HepG2 (cell line): ENCODE data around the gene ZNF276. TPM values are rescaled to one million over a fixed set of nuclear protein-coding genes. Genes with fewer than 3 reads are reported as not detected.
A peak's percentile ranks its signal among the peaks of the same experiment; 100 is the strongest.
"Not testable (repeated sequence)": the region's sequence is repeated elsewhere in the genome, so short reads cannot be mapped to it uniquely, and the experiment has no call there.

ENCODE experiments used
- ATAC-seq: fragments of 200-7000 bp; cut with Tn5 transposase; 3 replicates; pipeline ENCODE4 v1.9.1; 2020; ENCODE audit warnings: mild to moderate bottlenecking, moderate library complexity
- BruUV-seq: library from RNA; stranded (reverse); fragments of 400-500 nt; replicated peaks from 2 replicates; lab custom pipeline; 2021; lab: Mats Ljungman, UMichigan
- CTCF ChIA-PET: fragments of 300-600 bp; formaldehyde crosslinking; extraction: SDS; loops from one replicate; lab custom pipeline; 2021; ENCODE audit warnings: low total read pairs, inconsistent platforms, low intra/inter-chr PET ratio; lab: Yijun Ruan, JAX
- POLR2A ChIA-PET: fragments of 350-600 bp; sonication (Branson Sonifier 250); formaldehyde crosslinking; loops from one replicate; lab custom pipeline; 2020; ENCODE audit warnings: antibody characterized with exemption, inconsistent platforms; lab: Yijun Ruan, JAX
- DNase-seq: peaks from one replicate; pipeline ENCODE4 v3.0.0-alpha.2; 2015; ENCODE audit warnings: low spot score
- FAIRE-seq: peaks from 3 replicates; lab custom pipeline; 2011; peaks lifted over from hg19 to GRCh38; lab: Jason Lieb, UNC
- H2AFZ ChIP-seq: one replicate; pipeline ENCODE4 v1.6.1; 2011; ENCODE audit warnings: low read length, inconsistent platforms
- H3K27ac ChIP-seq: fragments of 300-600 bp; 3 replicates; pipeline ENCODE4 v1.8.0; 2011; ENCODE audit warnings: mixed run types, mild to moderate bottlenecking, mixed read lengths, low read length, inconsistent platforms; ENCODE audit not compliant: insufficient read depth; ENCODE audit errors: extremely low read length
- H3K27me3 ChIP-seq, 2 experiments: fragments of 200-600 bp in 1 of 2; 2 replicates in 1 of 2; 3 replicates in 1 of 2; pipeline versions ENCODE4 v1.6.0 to v1.8.0; 2011; ENCODE audit warnings: low read length in 2 of 2, mild to moderate bottlenecking in 2 of 2, moderate library complexity in 2 of 2, inconsistent platforms in 1 of 2; ENCODE audit not compliant: insufficient read depth in 2 of 2, control insufficient read depth in 1 of 2
- H3K36me3 ChIP-seq, 2 experiments: fragments of 200-600 bp in 1 of 2; replicated peaks in 1 of 2; 2 replicates in 1 of 2; 3 replicates in 1 of 2; pipeline versions ENCODE4 v1.5.1 to v1.8.0; 2011; ENCODE audit warnings: low read length in 2 of 2, inconsistent platforms in 1 of 2; ENCODE audit not compliant: insufficient read depth in 2 of 2, control insufficient read depth in 1 of 2
- H3K4me1 ChIP-seq: 2 replicates; pipeline ENCODE4 v1.5.1; 2012; ENCODE audit warnings: low read length, inconsistent platforms; ENCODE audit not compliant: insufficient read depth
- H3K4me2 ChIP-seq: 2 replicates; pipeline ENCODE4 v1.6.0; 2011; ENCODE audit warnings: low read depth, low read length, inconsistent platforms
- H3K4me3 ChIP-seq, 3 experiments: fragments of 200-600 bp in 1 of 3; sonication (generic), shearing (Covaris generic) in 1 of 3; replicated peaks in 1 of 3; 2 replicates each; pipeline ENCODE4 v1.5.1; 2011 to 2016; ENCODE audit warnings: low read length in 3 of 3, inconsistent platforms in 2 of 3, low read depth in 2 of 3, mild to moderate bottlenecking in 2 of 3, control low read depth in 1 of 3, mixed read lengths in 1 of 3; ENCODE audit not compliant: insufficient read depth in 1 of 3
- H3K79me2 ChIP-seq: one replicate; pipeline ENCODE4 v1.6.1; 2011; ENCODE audit warnings: low read length, inconsistent platforms; ENCODE audit not compliant: insufficient read depth
- H3K9ac ChIP-seq: 2 replicates; pipeline ENCODE4 v1.6.0; 2011; ENCODE audit warnings: mild to moderate bottlenecking, low read depth, low read length, inconsistent platforms; ENCODE audit not compliant: insufficient read depth
- H3K9me3 ChIP-seq: 2 replicates; pipeline ENCODE4 v1.5.1; 2012; ENCODE audit warnings: mild to moderate bottlenecking, low read length
- H4K20me1 ChIP-seq: 2 replicates; pipeline ENCODE4 v1.6.0; 2011; ENCODE audit warnings: inconsistent platforms, mild to moderate bottlenecking, low read length, moderate library complexity; ENCODE audit not compliant: insufficient read depth
- AGO2 ChIP-seq: fragments of 200-400 bp; formaldehyde crosslinking; optimal IDR thresholded peaks from 2 replicates; pipeline ENCODE3; 2017; ENCODE audit warnings: mild to moderate bottlenecking, low read depth, low read length, moderate library complexity
- CREM ChIP-seq, 2 experiments: sonication (generic) in 1 of 2; formaldehyde crosslinking in 1 of 2; IDR thresholded peaks; 2 replicates each; pipeline versions ENCODE4 v1.4.0 to v1.6.1; 2016 to 2020; ENCODE audit warnings: antibody characterized with exemption in 1 of 2, mild to moderate bottlenecking in 1 of 2, missing genetic modification reagents in 1 of 2
- ZBTB26 ChIP-seq: IDR thresholded peaks from 2 replicates; pipeline ENCODE4 v1.6.1; 2016; ENCODE audit warnings: missing compliant biosample characterization, missing genetic modification reagents, borderline replicate concordance
- ZNF687 ChIP-seq: sonication (generic); formaldehyde crosslinking; IDR thresholded peaks from 2 replicates; pipeline ENCODE4 v1.5.1; 2020; ENCODE audit warnings: mild to moderate bottlenecking, missing genetic modification reagents, moderate library complexity
- WGBS: methylation state at CpG from one replicate; pipeline ENCODE4 v1.1.6; 2017; ENCODE audit warnings: low lambda C conversion rate; 5-methylcytosine and 5-hydroxymethylcytosine counted together
- in situ Hi-C: cut with HindIII; loops from 2 replicates; pipeline ENCODE4 v1.10.0; 2017; ENCODE audit warnings: low pct_unique_long_range_greater_than_20kb; ENCODE audit not compliant: extremely low pct_ligation_motif_present
- intact Hi-C: fragments of 100-400 bp; cut with micrococcal nuclease; formaldehyde crosslinking; loops from one replicate; pipeline ENCODE4 v1.10.0; 2022; ENCODE audit not compliant: unreplicated experiment
- polyA plus RNA-seq, 8 experiments: library from polyadenylated mRNA; depleted of rRNA in 3 of 8; stranded (reverse) in 7 of 8; unstranded in 1 of 8; fragments of >200 nt; fragmentation: Illumina TruSeq in 4 of 8; extraction: Trizol in 4 of 8; gene quantifications; 2 replicates each; pipeline versions ENCODE4 v1.2.1 to v1.2.3, GENCODE V29; 2011 to 2016; ENCODE audit warnings: low read depth in 4 of 8, missing spikeins in 1 of 8, mixed read lengths in 1 of 8; ENCODE audit not compliant: insufficient read depth in 1 of 8
- total RNA-seq, 5 experiments: library from RNA; depleted of rRNA; stranded (reverse); fragments of >200 nt; fragmentation: Illumina TruSeq; extraction: Trizol; gene quantifications; 2 replicates each; pipeline ENCODE4 v1.2.3, GENCODE V29; 2016; ENCODE audit warnings: low read depth in 1 of 5

The ZNF276 gene
- total and polyA plus RNA-seq, 2 of the 13 experiments (the other 11 are each of a cell fraction or from before 2014, with no cell fraction given), result 17.7 to 18.0 TPM

GRCh38 chr16:89770367-89770766 is 49.0 kb downstream of the ZNF276 start:
- 97% methylated on average over 16 of the region's 16 CpGs for WGBS
- Histone ChIP-seq H3K4me3 (no peak overlapping the region), H3K36me3 (peaks cover 43 to 87% of the 10 kb centered on the region in 2 experiments), H3K27ac (no peak overlapping the region), H3K9me3 (no peaks in the 10 kb centered on the region), H3K9ac (no peak overlapping the region), H2AFZ (no peak overlapping the region), H4K20me1 (no peaks in the 10 kb centered on the region), H3K79me2 (no peaks in the 10 kb centered on the region), H3K4me1 (no peaks in the 10 kb centered on the region), H3K27me3 (no peaks in the 10 kb centered on the region), H3K4me2 (no peak overlapping the region)
- FAIRE-seq, result no peak
- intact Hi-C loops (no loop called here), in situ Hi-C loops (no loop called here)
- ATAC-seq, result no peak
- DNase-seq, result no peak
- no peak for TF ChIP-seq ZBTB26 (CRISPR knock-in tag)
- POLR2A ChIA-PET, result no interaction called here
- CTCF ChIA-PET, result no interaction called here
- BruUV-seq, result no TSS peak

GRCh38 chr16:89775223-89775622 is 53.9 kb downstream of the ZNF276 start:
- no TSS peak for BruUV-seq
- in situ Hi-C loops (loop anchor here (5.0 kb wide), 1 partner anchor 68 kb away; no protein-coding TSS in a partner anchor), intact Hi-C loops (no loop called here)
- WGBS, result 97% methylated on average over 13 of the region's 13 CpGs
- ChIA-PET POLR2A (no interaction called here), CTCF (no interaction called here)
- FAIRE-seq (no peak), DNase-seq (no peak), ATAC-seq (no peak)
- TF ChIP-seq ZNF687 (CRISPR knock-in tag), result no peak
- TF ChIP-seq AGO2, result peak; percentile 44
- no peak for TF ChIP-seq CREM (IDR thresholded peaks at IDR 0.05)
- no peak for TF ChIP-seq CREM (CRISPR knock-in tag; IDR thresholded peaks at IDR 0.05)
- Histone ChIP-seq H3K27ac (no peak overlapping the region), H3K4me2 (no peak overlapping the region), H2AFZ (no peak overlapping the region), H3K79me2 (no peaks in the 10 kb centered on the region), H3K4me1 (no peaks in the 10 kb centered on the region), H3K27me3 (no peaks in the 10 kb centered on the region), H3K9me3 (no peaks in the 10 kb centered on the region), H3K36me3 (peaks cover 46 to 78% of the 10 kb centered on the region in 2 experiments), H3K9ac (no peak overlapping the region), H4K20me1 (no peaks in the 10 kb centered on the region), H3K4me3 (no peak overlapping the region)

- CTCF ChIA-PET, DNase-seq: not testable (repeated sequence)
- in situ Hi-C loops, result loop anchor here (5.0 kb wide), 1 partner anchor 71 kb away; no protein-coding TSS in a partner anchor
Measured at GRCh38 chr16:89778211-89778610, 56.9 kb downstream of the ZNF276 start.

More at GRCh38 chr16:89778211-89778610, 56.9 kb downstream of the ZNF276 start:
- POLR2A ChIA-PET, result interaction anchor here (0.6 kb wide), 2 partner anchors 85 to 195 kb away, joined by 3 read pairs; no protein-coding TSS in a partner anchor
- peaks cover 41 to 64% of the 10 kb centered on the region in 2 experiments for H3K36me3 ChIP-seq
- H3K27me3 ChIP-seq, H3K79me2 ChIP-seq, H3K4me2 ChIP-seq, BruUV-seq, H2AFZ ChIP-seq, H4K20me1 ChIP-seq, H3K9ac ChIP-seq, H3K27ac ChIP-seq, H3K4me3 ChIP-seq, intact Hi-C loops, H3K9me3 ChIP-seq, ATAC-seq, FAIRE-seq, H3K4me1 ChIP-seq: not testable (repeated sequence)
- WGBS, result 98% methylated on average over 5 of the region's 5 CpGs
